ENCODE data around the gene RAD51B. TPM values are rescaled to one million over a fixed set of nuclear protein-coding genes. Genes with fewer than 3 reads are reported as not detected.

Gene RAD51B
- polyA plus RNA-seq, 1 donor (not counting 4 experiments of a cell fraction or from before 2014, with no cell fraction given): 13.3 TPM

- Histone ChIP-seq H3K27ac (ENCODE audit: control insufficient read depth, insufficient read depth, low read length) (no peak overlapping the region), H3K9ac (ENCODE audit: control insufficient read depth, extremely low read depth, insufficient read depth, low read length) (no peak overlapping the region), H3K79me2 (ENCODE audit: control insufficient read depth, insufficient read depth, low read length) (no peaks in the 10 kb centered on the region), H3K36me3 (ENCODE audit: control insufficient read depth in 2 of 2, extremely low read depth in 1 of 2, insufficient read depth in 2 of 2, low read length in 2 of 2) (no peaks in the 10 kb centered on the region), H3K9me1 (ENCODE audit: control insufficient read depth, extremely low read depth, insufficient read depth, low read length) (no peaks in the 10 kb centered on the region), H3K9me3 (ENCODE audit: control insufficient read depth, low read depth, low read length) (no peaks in the 10 kb centered on the region), H3K4me2 (ENCODE audit: control insufficient read depth, extremely low read depth, insufficient read depth, low read depth, low read length) (no peak overlapping the region), H4K20me1 (ENCODE audit: control insufficient read depth, extremely low read depth, insufficient read depth, low read length) (no peaks in the 10 kb centered on the region), H3K4me1 (ENCODE audit: control insufficient read depth, extremely low read depth, insufficient read depth, low read length) (peaks cover 28% of the 10 kb centered on the region), H3K27me3 (ENCODE audit: control insufficient read depth, extremely low read depth, insufficient read depth, low read length) (no peaks in the 10 kb centered on the region), H3K4me3 (ENCODE audit: control insufficient read depth in 2 of 3, extremely low read depth in 1 of 3, insufficient read depth in 2 of 3, low read depth in 1 of 3, low read length in 3 of 3) (no peak overlapping the region), H2AFZ (ENCODE audit: control insufficient read depth, low read length) (no peak overlapping the region)
- dilution Hi-C loops (cut with MboI; ENCODE audit: extremely low pct_ligation_motif_present, low sequenced_read_pairs): no loop called here
- FAIRE-seq (no peak), DNase-seq (ENCODE audit: low read depth, low spot score) (no peak)
- TF ChIP-seq EZH2 (IDR thresholded peaks at IDR 0.05; ENCODE audit: low read length) (no peak), CTCF (optimal IDR thresholded peaks at IDR 0.05 in 1 of 3, IDR thresholded peaks at IDR 0.05 in 1 of 3, conservative IDR thresholded peaks at IDR 0.05 in 1 of 3; ENCODE audit: extremely low read depth in 1 of 3, insufficient read depth in 2 of 3, low read length in 3 of 3) (no peak)
Observed at GRCh38 chr14:68709007-68709406, 889.4 kb downstream of the RAD51B start.

GRCh38 chr14:68710776-68711175 lies 891.2 kb downstream of the RAD51B start:
- DNase-seq (ENCODE audit: low read depth, low spot score) (no peak), FAIRE-seq (no peak)
- no peaks in the 10 kb centered on the region for H3K36me3 ChIP-seq (ENCODE audit: control insufficient read depth in 2 of 2, extremely low read depth in 1 of 2, insufficient read depth in 2 of 2, low read length in 2 of 2)
- H3K27ac ChIP-seq (ENCODE audit: control insufficient read depth, insufficient read depth, low read length): no peak overlapping the region
- no peaks in the 10 kb centered on the region for H3K9me3 ChIP-seq (ENCODE audit: control insufficient read depth, low read depth, low read length)
- no peaks in the 10 kb centered on the region for H3K27me3 ChIP-seq (ENCODE audit: control insufficient read depth, extremely low read depth, insufficient read depth, low read length)
- H4K20me1 ChIP-seq (ENCODE audit: control insufficient read depth, extremely low read depth, insufficient read depth, low read length): no peaks in the 10 kb centered on the region
- dilution Hi-C loops (cut with MboI; ENCODE audit: extremely low pct_ligation_motif_present, low sequenced_read_pairs): no loop called here
- no peaks in the 10 kb centered on the region for H3K79me2 ChIP-seq (ENCODE audit: control insufficient read depth, insufficient read depth, low read length)
- H3K9me1 ChIP-seq (ENCODE audit: control insufficient read depth, extremely low read depth, insufficient read depth, low read length): no peaks in the 10 kb centered on the region
- H3K4me2 ChIP-seq (ENCODE audit: control insufficient read depth, extremely low read depth, insufficient read depth, low read depth, low read length): no peak overlapping the region
- no peak overlapping the region for H3K9ac ChIP-seq (ENCODE audit: control insufficient read depth, extremely low read depth, insufficient read depth, low read length)
- no peak overlapping the region for H3K4me3 ChIP-seq (ENCODE audit: control insufficient read depth in 2 of 3, extremely low read depth in 1 of 3, insufficient read depth in 2 of 3, low read depth in 1 of 3, low read length in 3 of 3)
- no peak for TF ChIP-seq EZH2 (IDR thresholded peaks at IDR 0.05; ENCODE audit: low read length)
- peak in 1 of 3 experiments; percentile 7 for TF ChIP-seq CTCF (optimal IDR thresholded peaks at IDR 0.05 in 1 of 3, IDR thresholded peaks at IDR 0.05 in 1 of 3, conservative IDR thresholded peaks at IDR 0.05 in 1 of 3; ENCODE audit: extremely low read depth in 1 of 3, insufficient read depth in 2 of 3, low read length in 3 of 3)
- H3K4me1 ChIP-seq (ENCODE audit: control insufficient read depth, extremely low read depth, insufficient read depth, low read length): peaks cover 10% of the 10 kb centered on the region
- H2AFZ ChIP-seq (ENCODE audit: control insufficient read depth, low read length): no peak overlapping the region

Data from keratinocyte (primary cell).